Thymus (tissue), 11 donors: Measurements from ENCODE around the gene SLC34A3. TPM values are rescaled to one million over a fixed set of nuclear protein-coding genes. Genes with fewer than 3 reads are reported as not detected.
A peak's percentile ranks its signal among the peaks of the same experiment; 100 is the strongest.

Source experiments
- DNase-seq, 9 donors: peaks; one replicate each; pipeline ENCODE4 v3.0.0-alpha.2; 2013; ENCODE audit warnings: low spot score in 9 of 9, low read depth in 6 of 9, missing footprints in 1 of 9
- H3K27ac ChIP-seq, 2 donors: one replicate each; pipeline ENCODE4 v1.5.1; 2013; ENCODE audit warnings: control low read depth in 1 of 2, low read depth in 1 of 2, low read length in 1 of 2, mild to moderate bottlenecking in 1 of 2, moderate library complexity in 1 of 2
- H3K27me3 ChIP-seq, 2 donors: one replicate each; pipeline ENCODE4 v1.5.1; 2013; ENCODE audit warnings: low read length in 1 of 2; ENCODE audit not compliant: control insufficient read depth in 2 of 2, insufficient read depth in 1 of 2
- H3K36me3 ChIP-seq, 2 donors: one replicate each; pipeline ENCODE4 v1.5.1; 2013; ENCODE audit warnings: low read length in 1 of 2, mild to moderate bottlenecking in 1 of 2, moderate library complexity in 1 of 2; ENCODE audit not compliant: control insufficient read depth in 2 of 2, insufficient read depth in 2 of 2
- H3K4me1 ChIP-seq, 2 donors: one replicate each; pipeline ENCODE4 v1.5.1; 2013; ENCODE audit warnings: low read length in 2 of 2; ENCODE audit not compliant: control insufficient read depth in 2 of 2, insufficient read depth in 2 of 2
- H3K4me3 ChIP-seq, 2 donors: one replicate each; pipeline ENCODE4 v1.5.1; 2013; ENCODE audit warnings: low read length in 2 of 2, control low read depth in 1 of 2, mild to moderate bottlenecking in 1 of 2
- H3K9me3 ChIP-seq, 2 donors: one replicate each; pipeline ENCODE4 v1.5.1; 2013; ENCODE audit warnings: low read length in 1 of 2, mild to moderate bottlenecking in 1 of 2; ENCODE audit not compliant: control insufficient read depth in 2 of 2, insufficient read depth in 1 of 2
- WGBS: extraction: QIAGEN DNeasy Blood & Tissue Kit; methylation state at CpG from one replicate; pipeline ENCODE4 v1.1.7; 2013; 5-methylcytosine and 5-hydroxymethylcytosine counted together
- polyA plus RNA-seq: library from polyadenylated mRNA; stranded (reverse); fragments of 200-250 nt; gene quantifications from one replicate; pipeline ENCODE4 v1.2.3, GENCODE V29; 2013
- total RNA-seq: library from RNA; stranded (reverse); fragments of 120-200 nt; gene quantifications from one replicate; pipeline ENCODE4 v1.2.4, GENCODE V29; 2013
- donor health status: healthy.

SLC34A3 gene
- total and polyA plus RNA-seq, 2 donors = 0.14 TPM; not detected in 1

DNA sequence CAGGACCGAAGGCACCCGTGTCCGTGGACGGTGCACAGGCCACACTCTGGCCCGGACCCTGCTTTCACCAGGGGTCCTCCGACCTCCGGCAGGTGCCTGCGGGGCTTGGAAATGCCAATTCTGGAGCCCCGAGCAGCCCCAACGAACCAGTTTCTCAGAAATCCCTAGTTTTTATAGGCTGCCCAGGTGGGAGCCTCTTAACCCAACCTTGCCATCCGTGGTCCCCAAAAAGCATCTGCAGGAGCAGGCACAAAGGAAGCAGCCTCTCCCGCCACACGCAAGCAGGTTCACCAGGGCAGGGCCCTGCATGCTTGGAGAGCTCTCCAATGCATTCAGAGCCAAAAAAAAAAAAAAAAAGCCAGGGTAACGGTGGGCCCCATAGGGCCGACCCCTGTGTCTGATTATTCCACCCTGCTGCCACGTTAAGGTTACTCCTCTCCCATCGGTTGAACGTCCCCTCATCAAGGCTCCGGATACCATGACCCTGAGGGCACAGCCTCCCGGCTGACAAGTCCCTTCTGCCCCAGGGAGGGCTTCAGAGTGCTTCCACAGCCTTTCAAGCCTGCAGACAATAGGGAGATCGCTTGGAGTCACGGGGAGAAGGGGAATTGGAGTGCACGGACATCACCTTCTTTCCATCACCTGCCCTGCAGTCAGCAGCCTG is 29.4 kb upstream of the SLC34A3 start:
- Histone ChIP-seq H3K4me3 (peak overlapping the region; percentile 75 to 85), H3K27ac (peak overlapping the region; percentile 45 to 72), H3K9me3 (peaks cover 0 to 5% of the 10 kb centered on the region in 2 donors), H3K36me3 (peaks cover 0 to 4% of the 10 kb centered on the region in 2 donors), H3K4me1 (peaks cover 24 to 27% of the 10 kb centered on the region in 2 donors), H3K27me3 (peaks cover 10 to 25% of the 10 kb centered on the region in 2 donors)
- 34% methylated on average over 23 of the region's 23 CpGs for WGBS
- no peak for DNase-seq

DNA sequence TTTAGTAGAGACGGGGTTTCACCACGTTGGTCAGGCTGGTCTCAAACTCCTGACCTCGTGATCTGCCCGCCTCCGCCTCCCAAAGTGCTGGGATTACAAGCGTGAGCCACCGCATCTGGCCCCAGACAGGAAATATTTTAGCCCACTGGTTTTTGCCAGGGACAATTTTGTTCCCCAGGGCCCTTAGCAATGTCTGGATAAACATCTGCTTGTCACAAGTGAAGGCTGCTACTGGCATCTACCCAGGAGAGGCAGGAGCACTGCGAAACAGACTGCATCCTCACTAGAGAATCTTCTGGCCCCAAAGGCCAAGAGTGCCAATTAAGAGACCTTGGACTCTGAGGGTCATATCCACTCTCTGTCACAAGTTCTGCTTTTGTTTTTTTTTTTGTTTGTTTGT is 27.7 kb upstream of the SLC34A3 start:
- 96% methylated on average over 8 of the region's 8 CpGs for WGBS
- Histone ChIP-seq H3K27ac (no peak overlapping the region), H3K4me1 (peaks cover 30 to 35% of the 10 kb centered on the region in 2 donors), H3K4me3 (no peak overlapping the region), H3K27me3 (peaks cover 10 to 19% of the 10 kb centered on the region in 2 donors), H3K36me3 (peaks cover 0 to 6% of the 10 kb centered on the region in 2 donors), H3K9me3 (peaks cover 0 to 5% of the 10 kb centered on the region in 2 donors)
- no peak for DNase-seq

DNA sequence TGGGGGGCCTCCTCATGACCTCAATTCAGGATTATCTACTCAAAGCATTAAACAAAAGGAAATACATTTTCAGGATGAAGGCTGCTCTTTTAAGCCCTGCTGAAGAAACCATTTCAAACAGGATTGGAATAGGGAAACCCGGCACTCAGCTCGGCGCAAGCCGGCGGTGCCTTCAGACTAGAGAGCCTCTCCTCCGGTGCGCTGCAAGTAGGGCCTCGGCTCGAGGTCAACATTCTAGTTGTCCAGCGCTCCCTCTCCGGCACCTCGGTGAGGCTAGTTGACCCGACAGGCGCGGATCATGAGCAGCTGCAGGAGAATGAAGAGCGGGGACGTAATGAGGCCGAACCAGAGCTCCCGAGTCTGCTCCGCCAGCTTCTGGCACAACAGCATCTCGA is 26.0 kb upstream of the SLC34A3 start:
- DNase-seq = no peak
- H3K36me3 ChIP-seq = peaks cover 7 to 10% of the 10 kb centered on the region in 2 donors
- peak overlapping the region; percentile 84 to 92 for H3K4me3 ChIP-seq
- H3K27ac ChIP-seq = no peak overlapping the region
- H3K27me3 ChIP-seq = peaks cover 1 to 2% of the 10 kb centered on the region in 2 donors
- peaks cover 0 to 9% of the 10 kb centered on the region in 2 donors for H3K9me3 ChIP-seq
- 24% methylated on average over 21 of the region's 21 CpGs for WGBS
- H3K4me1 ChIP-seq = peaks cover 27 to 35% of the 10 kb centered on the region in 2 donors

DNA sequence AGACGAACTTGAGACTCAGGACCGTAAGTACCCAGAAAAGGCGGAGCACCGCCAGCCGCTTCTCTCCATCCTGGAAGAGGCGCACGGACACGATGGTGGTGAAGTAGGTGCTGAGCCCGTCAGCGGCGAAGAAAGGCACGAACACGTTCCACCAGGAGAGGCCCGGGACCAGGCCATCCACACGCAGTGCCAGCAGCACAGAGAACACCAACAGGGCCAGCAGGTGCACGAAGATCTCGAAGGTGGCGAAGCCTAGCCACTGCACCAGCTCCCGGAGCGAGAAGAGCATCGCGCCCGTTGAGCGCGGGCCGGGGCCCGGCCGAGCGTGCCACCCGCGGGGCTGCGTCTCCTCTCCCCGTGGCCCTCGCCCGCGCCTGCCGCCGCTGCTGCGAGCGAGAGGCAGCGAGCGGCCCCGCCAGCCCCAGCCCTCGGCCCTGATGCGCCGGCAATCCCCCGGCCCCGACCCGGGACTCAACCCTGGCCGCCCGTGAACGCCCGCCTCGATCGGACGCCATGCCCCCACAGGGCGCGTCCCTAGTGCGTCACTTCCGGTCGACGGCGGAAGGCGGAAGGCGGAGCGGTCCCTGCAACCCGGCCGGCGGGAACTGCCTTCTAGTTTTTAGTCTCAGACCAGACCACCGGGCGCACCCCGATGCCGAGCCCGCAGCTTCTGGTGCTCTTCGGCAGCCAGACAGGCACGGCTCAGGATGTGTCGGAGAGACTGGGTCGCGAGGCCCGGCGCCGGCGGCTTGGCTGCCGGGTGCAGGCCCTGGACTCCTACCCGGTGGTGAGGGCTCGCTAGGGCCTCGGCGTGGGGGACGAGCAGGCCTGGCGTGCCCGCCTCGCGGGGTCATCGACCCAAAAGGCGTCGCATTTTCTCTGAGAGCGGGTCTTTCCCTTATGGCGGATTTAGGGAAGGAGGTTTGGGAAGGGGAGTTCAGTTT is 25.3 kb upstream of the SLC34A3 start, which contains the start of the genes NDOR1 and TMEM203:
Gene NDOR1, plus strand, starts transcription at position 575 of the 944 bp plus-strand sequence. Its CDS starts 78 bp downstream, at position 653.
Gene TMEM203, minus strand, starts transcription at position 523 of the 944 bp plus-strand sequence. Its CDS starts 234 bp downstream, at position 289.
- Histone ChIP-seq H3K4me3 (peak within 1 kb of the TSS; percentile 84 to 92), H3K36me3 (peaks cover 10 to 11% of the 10 kb centered on the region in 2 donors), H3K27ac (peak within 1 kb of the TSS; percentile 65 to 81), H3K9me3 (peaks cover 0 to 9% of the 10 kb centered on the region in 2 donors), H3K27me3 (no peaks in the 10 kb centered on the region), H3K4me1 (peaks cover 27 to 35% of the 10 kb centered on the region in 2 donors)
- WGBS = under 1% methylated on average over 98 of the region's 98 CpGs
- DNase-seq = peak; percentile 68 to 94 (median 86)

DNA sequence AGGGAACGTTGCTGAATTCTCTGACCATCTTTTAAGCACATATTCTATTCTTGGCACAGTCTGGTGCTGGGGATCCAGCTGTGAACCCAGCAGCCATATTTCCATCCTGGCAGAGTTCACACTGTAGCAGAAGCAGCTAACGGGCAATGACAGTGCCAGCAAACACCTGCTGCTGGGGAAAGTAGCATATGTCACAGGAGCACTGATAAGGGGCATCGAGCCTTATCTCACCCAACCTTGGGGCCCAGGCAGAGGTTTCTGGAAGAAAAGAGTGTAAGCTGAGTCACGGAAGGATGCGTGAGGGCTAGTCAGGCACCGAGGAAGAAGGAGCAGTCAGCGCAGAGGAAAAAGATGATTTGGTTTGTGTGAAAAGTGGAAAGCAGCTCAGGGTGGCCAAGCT is 24.1 kb upstream of the SLC34A3 start:
- H3K27ac ChIP-seq = no peak overlapping the region
- 92% methylated on average over 7 of the region's 7 CpGs for WGBS
- H3K4me1 ChIP-seq = peaks cover 23 to 28% of the 10 kb centered on the region in 2 donors
- DNase-seq = no peak
- no peaks in the 10 kb centered on the region for H3K27me3 ChIP-seq
- H3K9me3 ChIP-seq = peaks cover 0 to 9% of the 10 kb centered on the region in 2 donors
- H3K36me3 ChIP-seq = peaks cover 10 to 11% of the 10 kb centered on the region in 2 donors
- peak overlapping the region in 1 of 2 donors; percentile 92 for H3K4me3 ChIP-seq

DNA sequence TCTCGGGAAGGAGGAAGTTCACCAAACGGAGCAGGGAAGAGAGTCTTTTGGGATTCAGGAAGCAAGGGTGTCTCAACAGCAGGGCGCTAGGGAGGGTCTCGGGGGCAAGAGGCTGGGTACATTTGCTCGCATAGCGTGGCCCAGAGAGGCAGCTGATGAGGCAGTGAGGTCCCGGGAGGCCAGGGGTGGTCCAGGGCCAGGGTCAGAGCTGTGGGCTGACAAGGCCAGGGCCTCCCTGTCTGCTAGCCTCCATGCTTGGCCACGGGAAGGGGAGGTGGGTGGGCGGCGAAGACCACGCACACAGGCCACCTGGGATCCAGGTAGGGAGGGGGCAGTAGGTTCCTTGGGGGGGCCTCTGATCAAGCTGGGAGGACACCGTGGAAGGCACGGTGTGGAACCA is 19.2 kb upstream of the SLC34A3 start:
- Histone ChIP-seq H3K4me1 (peaks cover 4 to 6% of the 10 kb centered on the region in 2 donors), H3K27me3 (no peaks in the 10 kb centered on the region), H3K36me3 (peaks cover 26 to 45% of the 10 kb centered on the region in 2 donors), H3K9me3 (peaks cover 0 to 3% of the 10 kb centered on the region in 2 donors), H3K4me3 (no peak overlapping the region), H3K27ac (no peak overlapping the region)
- no peak for DNase-seq
- 89% methylated on average over 13 of the region's 13 CpGs for WGBS

DNA sequence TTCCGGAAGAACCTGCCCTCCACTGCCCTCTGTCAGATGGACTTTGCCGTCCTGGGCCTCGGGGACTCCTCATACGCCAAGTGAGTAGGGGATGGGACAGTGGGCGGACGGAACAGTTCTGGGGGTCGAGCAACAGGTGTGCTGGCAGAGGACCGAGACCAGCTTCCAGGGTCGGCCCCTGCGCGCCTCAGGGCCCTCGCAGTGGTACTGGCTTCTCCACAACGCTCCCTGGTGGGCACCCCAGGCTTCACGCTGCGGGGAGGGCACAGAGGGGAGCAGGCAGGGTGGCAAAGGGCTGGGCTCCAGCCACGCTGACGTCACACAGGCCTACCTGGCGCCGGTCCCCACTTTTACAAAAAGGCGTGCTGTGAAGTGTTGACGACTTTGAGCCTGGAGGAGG is 18.2 kb upstream of the SLC34A3 start:
- Histone ChIP-seq H3K27me3 (no peaks in the 10 kb centered on the region), H3K4me1 (no peaks in the 10 kb centered on the region), H3K36me3 (peaks cover 27 to 52% of the 10 kb centered on the region in 2 donors), H3K9me3 (peaks cover 0 to 3% of the 10 kb centered on the region in 2 donors), H3K27ac (no peak overlapping the region), H3K4me3 (no peak overlapping the region)
- no peak for DNase-seq
- 96% methylated on average over 21 of the region's 21 CpGs for WGBS

DNA sequence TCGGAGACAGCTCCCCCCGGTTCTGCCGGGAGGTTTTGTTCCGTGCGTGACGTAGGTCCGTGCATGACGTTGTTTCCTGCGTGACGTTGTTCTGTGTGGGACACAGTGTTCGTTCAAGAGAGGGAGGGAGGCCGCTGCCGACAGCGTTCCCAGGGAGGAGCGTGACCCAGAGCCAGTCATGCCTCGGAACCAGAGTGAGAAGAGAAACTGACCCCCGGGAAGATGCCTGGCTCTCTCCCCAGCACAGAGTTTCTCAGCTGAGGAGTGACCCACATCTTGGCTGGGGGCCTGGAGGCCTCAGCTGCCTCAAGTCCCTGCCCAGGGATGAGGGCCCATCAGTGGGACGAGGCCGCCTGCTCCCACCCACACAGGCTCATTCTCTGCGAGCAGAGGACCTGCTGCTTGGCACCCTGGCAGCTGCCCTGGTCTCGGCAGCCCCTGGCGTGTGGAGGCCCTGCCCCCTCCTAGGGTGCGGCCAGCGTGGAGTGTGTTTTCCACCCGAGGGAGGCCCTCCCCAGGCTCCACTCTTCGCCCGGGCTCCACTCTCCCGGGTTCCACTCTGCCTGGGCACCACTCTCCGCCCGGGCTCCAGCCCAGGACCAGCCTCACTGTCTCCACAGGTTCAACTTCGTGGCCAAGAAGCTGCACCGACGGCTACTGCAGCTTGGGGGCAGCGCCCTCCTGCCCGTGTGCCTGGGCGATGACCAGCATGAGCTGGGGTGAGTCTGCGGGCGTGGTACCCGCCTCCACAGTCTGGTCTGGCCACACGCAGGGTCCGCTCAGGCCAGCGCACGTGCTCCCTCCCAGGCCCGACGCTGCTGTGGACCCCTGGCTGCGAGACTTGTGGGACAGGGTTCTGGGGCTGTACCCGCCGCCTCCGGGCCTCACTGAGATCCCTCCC is 17.3 kb upstream of the SLC34A3 start:
- peaks cover 27 to 52% of the 10 kb centered on the region in 2 donors for H3K36me3 ChIP-seq
- WGBS = 97% methylated on average over 49 of the region's 49 CpGs
- H3K9me3 ChIP-seq = peaks cover 0 to 3% of the 10 kb centered on the region in 2 donors
- H3K4me1 ChIP-seq = no peaks in the 10 kb centered on the region
- H3K27ac ChIP-seq = no peak overlapping the region
- no peak overlapping the region for H3K4me3 ChIP-seq
- DNase-seq = no peak
- no peaks in the 10 kb centered on the region for H3K27me3 ChIP-seq
